Activated B cell treated with CpG ODN at 0.5 μM for 24 hours (primary cell): ENCODE measurements around the gene SIRPG. TPM values are rescaled to one million over a fixed set of nuclear protein-coding genes. Genes with fewer than 3 reads are reported as not detected.

ENCODE experiments used
- ATAC-seq: fragments of 200-7000 bp; cut with Tn5 transposase; one replicate; pipeline ENCODE4 v1.10.0; 2021; ENCODE audit warnings: low read depth, mild to moderate bottlenecking, moderate library complexity
- CTCF ChIA-PET: fragments of 350-600 bp; sonication (Branson Sonifier 250); formaldehyde crosslinking; loops from one replicate; lab custom pipeline; 2021; ENCODE audit warnings: antibody characterized with exemption; lab: Charles Lee
- POLR2A ChIA-PET: fragments of 350-600 bp; sonication (Branson Sonifier 250); formaldehyde crosslinking; loops from one replicate; lab custom pipeline; 2021; ENCODE audit warnings: antibody characterized with exemption; lab: Charles Lee
- DNase-seq: peaks from one replicate; pipeline ENCODE4 v3.0.0; 2022
- H3K27ac Mint-ChIP-seq: one replicate; pipeline ENCODE4 v1.8.0; 2020; ENCODE audit warnings: mixed read lengths
- H3K27me3 Mint-ChIP-seq: one replicate; pipeline ENCODE4 v1.8.0; 2021; ENCODE audit warnings: mixed read lengths
- H3K36me3 Mint-ChIP-seq: one replicate; pipeline ENCODE4 v1.8.0; 2021; ENCODE audit warnings: low read depth, mixed read lengths
- H3K4me1 Mint-ChIP-seq: one replicate; pipeline ENCODE4 v1.8.0; 2021; ENCODE audit warnings: mixed read lengths
- H3K4me3 Mint-ChIP-seq: one replicate; pipeline ENCODE4 v1.8.0; 2020; ENCODE audit warnings: mild to moderate bottlenecking, mixed read lengths
- H3K9me3 Mint-ChIP-seq: one replicate; pipeline ENCODE4 v1.8.0; 2020; ENCODE audit warnings: mixed read lengths
- CTCF ChIP-seq: fragments of 200-600 bp; IDR thresholded peaks from one replicate; pipeline ENCODE4 v1.8.0; 2022; ENCODE audit warnings: antibody characterized with exemption, mild to moderate bottlenecking
- intact Hi-C: fragments of 100-400 bp; cut with micrococcal nuclease; formaldehyde crosslinking; loops from one replicate; pipeline ENCODE4 v1.15.1; 2024
- total RNA-seq: library from RNA; stranded (reverse); gene quantifications from 2 replicates; pipeline ENCODE4 v1.2.3, GENCODE V29; 2022

SIRPG gene
- total RNA-seq, 1 donor from 2014 or later = not detected

- intact Hi-C loops = no loop called here
- TF ChIP-seq CTCF = no peak
- H3K9me3 Mint-ChIP-seq = peaks cover 2% of the 10 kb centered on the region
- H3K27me3 Mint-ChIP-seq = peaks cover 2% of the 10 kb centered on the region
- H3K27ac Mint-ChIP-seq = no peak overlapping the region
- no peak for DNase-seq
- ChIA-PET CTCF (no interaction called here), POLR2A (no interaction called here)
- H3K4me3 Mint-ChIP-seq = no peak overlapping the region
- H3K4me1 Mint-ChIP-seq = peaks cover 2% of the 10 kb centered on the region
- no peak for ATAC-seq
- no peaks in the 10 kb centered on the region for H3K36me3 Mint-ChIP-seq
Observed at GRCh38 chr20:1656844-1657243, 735 bp downstream of the SIRPG start.

GRCh38 chr20:1654996-1655395 is 2.6 kb downstream of the SIRPG start:
- H3K36me3 Mint-ChIP-seq = no peaks in the 10 kb centered on the region

GRCh38 chr20:1652960-1653359 is 4.6 kb downstream of the SIRPG start:
- ATAC-seq (no peak), DNase-seq (no peak)
- Mint-ChIP-seq H3K36me3 (no peaks in the 10 kb centered on the region), H3K27ac (no peak overlapping the region), H3K9me3 (peaks cover 2% of the 10 kb centered on the region), H3K4me1 (peaks cover 7% of the 10 kb centered on the region), H3K27me3 (peaks cover 5% of the 10 kb centered on the region), H3K4me3 (no peak overlapping the region)
- ChIA-PET CTCF (no interaction called here), POLR2A (no interaction called here)
- TF ChIP-seq CTCF = no peak
- intact Hi-C loops = no loop called here

More at GRCh38 chr20:1654996-1655395, 2.6 kb downstream of the SIRPG start:
- ChIA-PET POLR2A (no interaction called here), CTCF (no interaction called here)
- H3K27me3 Mint-ChIP-seq = peaks cover 2% of the 10 kb centered on the region
- no peak for TF ChIP-seq CTCF
- H3K9me3 Mint-ChIP-seq = peaks cover 2% of the 10 kb centered on the region
- peaks cover 5% of the 10 kb centered on the region for H3K4me1 Mint-ChIP-seq
- DNase-seq (no peak), ATAC-seq (no peak)
- H3K4me3 Mint-ChIP-seq = no peak overlapping the region
- H3K27ac Mint-ChIP-seq = no peak overlapping the region
- intact Hi-C loops = no loop called here

- ChIA-PET POLR2A (no interaction called here), CTCF (no interaction called here)
- ATAC-seq (no peak), DNase-seq (no peak)
- H3K27ac Mint-ChIP-seq = no peak overlapping the region
- no peak overlapping the region for H3K4me3 Mint-ChIP-seq
- H3K9me3 Mint-ChIP-seq = peaks cover 2% of the 10 kb centered on the region
- intact Hi-C loops = no loop called here
- H3K27me3 Mint-ChIP-seq = peaks cover 5% of the 10 kb centered on the region
- peaks cover 7% of the 10 kb centered on the region for H3K4me1 Mint-ChIP-seq
- no peak for TF ChIP-seq CTCF
- H3K36me3 Mint-ChIP-seq = no peaks in the 10 kb centered on the region
Observed at GRCh38 chr20:1652104-1652503, 5.5 kb downstream of the SIRPG start.

- no peak overlapping the region for H3K27ac Mint-ChIP-seq
- ChIA-PET POLR2A (no interaction called here), CTCF (no interaction called here)
- H3K4me3 Mint-ChIP-seq = no peak overlapping the region
- no peak for ATAC-seq
- H3K27me3 Mint-ChIP-seq = peaks cover 5% of the 10 kb centered on the region
- peaks cover 7% of the 10 kb centered on the region for H3K4me1 Mint-ChIP-seq
- DNase-seq = no peak
- TF ChIP-seq CTCF = no peak
- intact Hi-C loops = no loop called here
- peaks cover 2% of the 10 kb centered on the region for H3K9me3 Mint-ChIP-seq
- H3K36me3 Mint-ChIP-seq = no peaks in the 10 kb centered on the region
Observed at GRCh38 chr20:1651268-1652058, 6.1 kb downstream of the SIRPG start.
